OCI-LY7 (cell line): ENCODE results near the gene BRSK2.

Source experiments
- EZH2phosphoT487 ChIP-seq: fragments of 200-600 bp; sonication (generic); IDR thresholded peaks from 2 replicates; pipeline ENCODE4 v1.6.1; 2018; ENCODE audit warnings: low read depth, borderline replicate concordance, mild to moderate bottlenecking, mixed run types, antibody characterized with exemption, low read length, moderate library complexity, mixed read lengths
- TF ChIP-seq, protein P1 (sequence below): fragments of 200-600 bp; sonication (generic); conservative IDR thresholded peaks from 2 replicates; pipeline ENCODE4 v1.5.1; 2014; ENCODE audit warnings: mild to moderate bottlenecking, antibody characterized with exemption, low read length, moderate library complexity, mixed read lengths

DNA sequence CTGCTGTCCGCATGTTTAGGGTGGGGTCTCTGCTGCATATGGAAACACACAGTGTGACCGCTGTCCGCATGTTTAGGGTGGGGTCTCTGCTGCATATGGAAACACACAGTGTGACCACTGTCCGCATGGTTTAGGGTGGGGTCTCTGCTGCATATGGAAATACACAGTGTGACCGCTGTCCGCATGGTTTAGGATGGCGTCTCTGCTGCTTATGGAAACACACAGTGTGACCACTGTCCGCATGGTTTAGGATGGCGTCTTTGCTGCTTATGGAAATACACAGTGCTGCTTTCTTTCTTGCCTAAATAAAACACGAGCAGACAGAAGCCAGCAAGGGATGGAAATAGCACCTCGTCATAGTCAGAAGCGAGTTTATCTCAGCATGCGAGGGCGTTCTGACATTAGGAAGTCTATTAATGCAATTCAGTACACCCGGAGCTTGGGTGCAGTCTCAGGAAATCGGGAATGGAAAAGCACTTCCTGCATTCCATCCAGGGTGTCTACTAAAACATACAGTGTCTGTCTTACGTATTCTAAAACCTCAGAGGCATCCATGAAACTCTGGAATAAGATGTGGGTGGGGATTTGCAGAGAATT, 47.7 kb upstream of the BRSK2 start:
- TF ChIP-seq, protein P1, sequence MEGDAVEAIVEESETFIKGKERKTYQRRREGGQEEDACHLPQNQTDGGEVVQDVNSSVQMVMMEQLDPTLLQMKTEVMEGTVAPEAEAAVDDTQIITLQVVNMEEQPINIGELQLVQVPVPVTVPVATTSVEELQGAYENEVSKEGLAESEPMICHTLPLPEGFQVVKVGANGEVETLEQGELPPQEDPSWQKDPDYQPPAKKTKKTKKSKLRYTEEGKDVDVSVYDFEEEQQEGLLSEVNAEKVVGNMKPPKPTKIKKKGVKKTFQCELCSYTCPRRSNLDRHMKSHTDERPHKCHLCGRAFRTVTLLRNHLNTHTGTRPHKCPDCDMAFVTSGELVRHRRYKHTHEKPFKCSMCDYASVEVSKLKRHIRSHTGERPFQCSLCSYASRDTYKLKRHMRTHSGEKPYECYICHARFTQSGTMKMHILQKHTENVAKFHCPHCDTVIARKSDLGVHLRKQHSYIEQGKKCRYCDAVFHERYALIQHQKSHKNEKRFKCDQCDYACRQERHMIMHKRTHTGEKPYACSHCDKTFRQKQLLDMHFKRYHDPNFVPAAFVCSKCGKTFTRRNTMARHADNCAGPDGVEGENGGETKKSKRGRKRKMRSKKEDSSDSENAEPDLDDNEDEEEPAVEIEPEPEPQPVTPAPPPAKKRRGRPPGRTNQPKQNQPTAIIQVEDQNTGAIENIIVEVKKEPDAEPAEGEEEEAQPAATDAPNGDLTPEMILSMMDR: no peak
- no peak for TF ChIP-seq EZH2phosphoT487
